HEK293 (cell line): ENCODE results near the gene CPXM2.

Experiments
- CTCF ChIA-PET: fragments of 350-600 bp; formaldehyde crosslinking; extraction: SDS; loops from one replicate; lab custom pipeline; 2021; ENCODE audit warnings: antibody characterized with exemption; lab: Yijun Ruan, JAX
- POLR2A ChIA-PET: fragments of 300-600 bp; formaldehyde crosslinking; extraction: SDS; loops from one replicate; lab custom pipeline; 2020; ENCODE audit warnings: antibody characterized with exemption, inconsistent platforms; lab: Yijun Ruan, JAX
- H3K27ac ChIP-seq: fragments of 200-500 bp; sonication (Bioruptor generic); 2 replicates; pipeline ENCODE4 v1.5.1; 2014; ENCODE audit warnings: low read depth, low read length, control low read depth, inconsistent platforms; ENCODE audit errors: extremely low read depth
- H3K36me3 ChIP-seq, 2 experiments: fragments of 200-500 bp in 1 of 2; sonication (Bioruptor generic) in 1 of 2; 1 replicate in 1 of 2; 2 replicates in 1 of 2; pipeline ENCODE4 v1.5.1; 2014 to 2017; ENCODE audit warnings: inconsistent platforms in 2 of 2, low read length in 2 of 2; ENCODE audit not compliant: control insufficient read depth in 2 of 2, insufficient read depth in 1 of 2
- H3K4me1 ChIP-seq: fragments of 200-500 bp; sonication (Bioruptor generic); 2 replicates; pipeline ENCODE4 v1.5.1; 2014; ENCODE audit warnings: mild to moderate bottlenecking, low read length, inconsistent platforms; ENCODE audit not compliant: control insufficient read depth, insufficient read depth
- H3K4me3 ChIP-seq: 2 replicates; pipeline ENCODE4 v1.5.1; 2011; ENCODE audit warnings: low read depth, mild to moderate bottlenecking, control low read depth, low read length, moderate library complexity
- H3K9me3 ChIP-seq: fragments of 200-500 bp; sonication (Bioruptor generic); 2 replicates; pipeline ENCODE4 v1.5.1; 2014; ENCODE audit warnings: low read depth, low read length, inconsistent platforms; ENCODE audit not compliant: control insufficient read depth, insufficient read depth
- PRDM1 ChIP-seq: fragments of 450-650 bp; formaldehyde crosslinking; IDR thresholded peaks from 2 replicates; pipeline ENCODE4; 2016; ENCODE audit warnings: missing biosample characterization, missing genetic modification characterization
- SETDB1 ChIP-seq: IDR thresholded peaks from one replicate; pipeline ENCODE4 v1.6.1; 2017; ENCODE audit warnings: mild to moderate bottlenecking, low read length, moderate library complexity, mixed read lengths; ENCODE audit not compliant: insufficient read length
- SP3 ChIP-seq: fragments of 450-650 bp; formaldehyde crosslinking; IDR thresholded peaks from 2 replicates; pipeline ENCODE4 v1.5.1; 2016; ENCODE audit warnings: missing biosample characterization, missing genetic modification characterization
- YY2 ChIP-seq: fragments of 450-650 bp; formaldehyde crosslinking; IDR thresholded peaks from 2 replicates; pipeline ENCODE4 v1.5.1; 2016; ENCODE audit warnings: missing biosample characterization, missing genetic modification characterization
- ZBTB17 ChIP-seq: fragments of 450-650 bp; formaldehyde crosslinking; IDR thresholded peaks from 2 replicates; pipeline ENCODE4 v1.5.1; 2016; ENCODE audit warnings: missing biosample characterization, missing genetic modification characterization
- ZBTB21 ChIP-seq: fragments of 450-650 bp; formaldehyde crosslinking; IDR thresholded peaks from 2 replicates; pipeline ENCODE4 v1.5.1; 2017; ENCODE audit warnings: missing biosample characterization, missing genetic modification characterization
- ZBTB7A ChIP-seq: fragments of 450-650 bp; formaldehyde crosslinking; IDR thresholded peaks from 2 replicates; pipeline ENCODE4 v1.5.1; 2016; ENCODE audit warnings: low read depth, missing biosample characterization, missing genetic modification characterization
- ZFP69B ChIP-seq: fragments of 450-650 bp; formaldehyde crosslinking; IDR thresholded peaks from 2 replicates; pipeline ENCODE4 v1.5.1; 2016; ENCODE audit warnings: missing biosample characterization, missing genetic modification characterization
- ZNF157 ChIP-seq: fragments of 450-650 bp; formaldehyde crosslinking; IDR thresholded peaks from 2 replicates; pipeline ENCODE4 v1.5.1; 2016; ENCODE audit warnings: missing biosample characterization, missing genetic modification characterization
- ZNF175 ChIP-seq: fragments of 450-650 bp; formaldehyde crosslinking; IDR thresholded peaks from 2 replicates; pipeline ENCODE4 v1.5.1; 2016; ENCODE audit warnings: missing biosample characterization, missing genetic modification characterization
- ZNF184 ChIP-seq: fragments of 450-650 bp; IDR thresholded peaks from 2 replicates; pipeline ENCODE4 v1.5.1; 2018; ENCODE audit warnings: missing biosample characterization, mild to moderate bottlenecking, missing genetic modification characterization
- ZNF311 ChIP-seq: fragments of 450-650 bp; formaldehyde crosslinking; IDR thresholded peaks from 2 replicates; pipeline ENCODE4 v1.5.1; 2017; ENCODE audit warnings: missing biosample characterization, missing genetic modification characterization, borderline replicate concordance
- ZNF510 ChIP-seq: fragments of 450-650 bp; formaldehyde crosslinking; IDR thresholded peaks from 2 replicates; pipeline ENCODE4 v1.5.1; 2018; ENCODE audit warnings: mild to moderate bottlenecking, missing genetic modification characterization, missing biosample characterization; ENCODE audit not compliant: insufficient replicate concordance
- ZNF521 ChIP-seq: fragments of 450-650 bp; formaldehyde crosslinking; IDR thresholded peaks from 2 replicates; pipeline ENCODE4 v1.5.1; 2017; ENCODE audit warnings: missing biosample characterization, mild to moderate bottlenecking, missing genetic modification characterization
- ZNF585B ChIP-seq: fragments of 450-650 bp; formaldehyde crosslinking; IDR thresholded peaks from 2 replicates; pipeline ENCODE4 v1.5.1; 2016; ENCODE audit warnings: missing biosample characterization, missing genetic modification characterization
- ZNF629 ChIP-seq: fragments of 450-650 bp; formaldehyde crosslinking; IDR thresholded peaks from 2 replicates; pipeline ENCODE4 v1.5.1; 2017; ENCODE audit warnings: missing biosample characterization, missing genetic modification characterization
- ZNF658 ChIP-seq: fragments of 450-650 bp; formaldehyde crosslinking; IDR thresholded peaks from 2 replicates; pipeline ENCODE4; 2016; ENCODE audit warnings: missing biosample characterization, missing genetic modification characterization
- TF ChIP-seq, protein P1 (sequence below): fragments of 450-650 bp; formaldehyde crosslinking; IDR thresholded peaks from 2 replicates; pipeline ENCODE4 v1.5.1; 2016; ENCODE audit warnings: missing biosample characterization, missing genetic modification characterization
- TF ChIP-seq, protein P2 (sequence below): fragments of 450-650 bp; formaldehyde crosslinking; IDR thresholded peaks from 2 replicates; pipeline ENCODE4 v1.5.1; 2016; ENCODE audit warnings: missing biosample characterization, missing genetic modification characterization, borderline replicate concordance
- TF ChIP-seq, protein P3 (sequence below): fragments of 450-650 bp; formaldehyde crosslinking; IDR thresholded peaks from 2 replicates; pipeline ENCODE4 v1.5.1; 2016; ENCODE audit warnings: missing biosample characterization, missing genetic modification characterization
- TF ChIP-seq, protein P4 (sequence below): fragments of 450-650 bp; formaldehyde crosslinking; conservative IDR thresholded peaks from 2 replicates; pipeline ENCODE4 v1.5.1; 2016; ENCODE audit warnings: low read depth, missing biosample characterization, missing genetic modification characterization
- TF ChIP-seq, protein P5 (sequence below): fragments of 450-650 bp; formaldehyde crosslinking; IDR thresholded peaks from 2 replicates; pipeline ENCODE4 v1.5.1; 2016; ENCODE audit warnings: missing biosample characterization, missing genetic modification characterization
- TF ChIP-seq, protein P6 (sequence below): fragments of 450-650 bp; formaldehyde crosslinking; IDR thresholded peaks from 2 replicates; pipeline ENCODE4 v1.5.1; 2016; ENCODE audit warnings: missing biosample characterization, missing genetic modification characterization

The CPXM2 gene

DNA sequence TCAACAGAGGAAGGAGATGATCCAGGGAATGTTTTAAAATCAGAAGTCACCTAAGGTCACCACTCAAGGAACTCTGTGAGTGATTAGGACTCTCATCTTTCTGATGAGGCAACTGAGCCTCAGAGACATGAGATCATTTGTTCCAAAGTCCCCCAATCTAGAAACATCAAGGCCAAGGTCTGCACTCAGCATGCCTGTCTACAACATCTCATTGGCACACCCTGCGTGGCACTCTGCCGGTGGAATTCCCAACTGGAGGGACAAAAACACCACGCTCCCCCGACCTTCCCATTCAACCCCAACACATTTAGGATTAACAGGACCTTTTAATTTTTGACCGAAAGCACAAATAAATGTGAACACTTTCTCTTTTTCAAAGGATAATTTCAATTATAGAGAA is 31.4 kb downstream of the CPXM2 start (continued):
- TF ChIP-seq, protein P1, sequence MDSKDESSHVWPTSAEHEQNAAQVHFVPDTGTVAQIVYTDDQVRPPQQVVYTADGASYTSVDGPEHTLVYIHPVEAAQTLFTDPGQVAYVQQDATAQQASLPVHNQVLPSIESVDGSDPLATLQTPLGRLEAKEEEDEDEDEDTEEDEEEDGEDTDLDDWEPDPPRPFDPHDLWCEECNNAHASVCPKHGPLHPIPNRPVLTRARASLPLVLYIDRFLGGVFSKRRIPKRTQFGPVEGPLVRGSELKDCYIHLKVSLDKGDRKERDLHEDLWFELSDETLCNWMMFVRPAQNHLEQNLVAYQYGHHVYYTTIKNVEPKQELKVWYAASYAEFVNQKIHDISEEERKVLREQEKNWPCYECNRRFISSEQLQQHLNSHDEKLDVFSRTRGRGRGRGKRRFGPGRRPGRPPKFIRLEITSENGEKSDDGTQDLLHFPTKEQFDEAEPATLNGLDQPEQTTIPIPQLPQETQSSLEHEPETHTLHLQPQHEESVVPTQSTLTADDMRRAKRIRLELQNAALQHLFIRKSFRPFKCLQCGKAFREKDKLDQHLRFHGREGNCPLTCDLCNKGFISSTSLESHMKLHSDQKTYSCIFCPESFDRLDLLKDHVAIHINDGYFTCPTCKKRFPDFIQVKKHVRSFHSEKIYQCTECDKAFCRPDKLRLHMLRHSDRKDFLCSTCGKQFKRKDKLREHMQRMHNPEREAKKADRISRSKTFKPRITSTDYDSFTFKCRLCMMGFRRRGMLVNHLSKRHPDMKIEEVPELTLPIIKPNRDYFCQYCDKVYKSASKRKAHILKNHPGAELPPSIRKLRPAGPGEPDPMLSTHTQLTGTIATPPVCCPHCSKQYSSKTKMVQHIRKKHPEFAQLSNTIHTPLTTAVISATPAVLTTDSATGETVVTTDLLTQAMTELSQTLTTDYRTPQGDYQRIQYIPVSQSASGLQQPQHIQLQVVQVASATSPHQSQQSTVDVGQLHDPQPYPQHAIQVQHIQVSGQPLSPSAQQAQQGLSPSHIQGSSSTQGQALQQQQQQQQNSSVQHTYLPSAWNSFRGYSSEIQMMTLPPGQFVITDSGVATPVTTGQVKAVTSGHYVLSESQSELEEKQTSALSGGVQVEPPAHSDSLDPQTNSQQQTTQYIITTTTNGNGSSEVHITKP = no peak
- TF ChIP-seq, protein P2, sequence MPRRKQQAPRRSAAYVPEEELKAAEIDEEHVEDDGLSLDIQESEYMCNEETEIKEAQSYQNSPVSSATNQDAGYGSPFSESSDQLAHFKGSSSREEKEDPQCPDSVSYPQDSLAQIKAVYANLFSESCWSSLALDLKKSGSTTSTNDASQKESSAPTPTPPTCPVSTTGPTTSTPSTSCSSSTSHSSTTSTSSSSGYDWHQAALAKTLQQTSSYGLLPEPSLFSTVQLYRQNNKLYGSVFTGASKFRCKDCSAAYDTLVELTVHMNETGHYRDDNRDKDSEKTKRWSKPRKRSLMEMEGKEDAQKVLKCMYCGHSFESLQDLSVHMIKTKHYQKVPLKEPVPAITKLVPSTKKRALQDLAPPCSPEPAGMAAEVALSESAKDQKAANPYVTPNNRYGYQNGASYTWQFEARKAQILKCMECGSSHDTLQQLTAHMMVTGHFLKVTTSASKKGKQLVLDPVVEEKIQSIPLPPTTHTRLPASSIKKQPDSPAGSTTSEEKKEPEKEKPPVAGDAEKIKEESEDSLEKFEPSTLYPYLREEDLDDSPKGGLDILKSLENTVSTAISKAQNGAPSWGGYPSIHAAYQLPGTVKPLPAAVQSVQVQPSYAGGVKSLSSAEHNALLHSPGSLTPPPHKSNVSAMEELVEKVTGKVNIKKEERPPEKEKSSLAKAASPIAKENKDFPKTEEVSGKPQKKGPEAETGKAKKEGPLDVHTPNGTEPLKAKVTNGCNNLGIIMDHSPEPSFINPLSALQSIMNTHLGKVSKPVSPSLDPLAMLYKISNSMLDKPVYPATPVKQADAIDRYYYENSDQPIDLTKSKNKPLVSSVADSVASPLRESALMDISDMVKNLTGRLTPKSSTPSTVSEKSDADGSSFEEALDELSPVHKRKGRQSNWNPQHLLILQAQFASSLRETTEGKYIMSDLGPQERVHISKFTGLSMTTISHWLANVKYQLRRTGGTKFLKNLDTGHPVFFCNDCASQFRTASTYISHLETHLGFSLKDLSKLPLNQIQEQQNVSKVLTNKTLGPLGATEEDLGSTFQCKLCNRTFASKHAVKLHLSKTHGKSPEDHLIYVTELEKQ (tag by site-specific recombination) = no peak
- no peak for TF ChIP-seq YY2 (tag by site-specific recombination)
- no peak for TF ChIP-seq ZBTB17 (tag by site-specific recombination)
- TF ChIP-seq ZNF311 (tag by site-specific recombination) = no peak
- TF ChIP-seq ZBTB7A (tag by site-specific recombination) = no peak
- TF ChIP-seq, protein P3, sequence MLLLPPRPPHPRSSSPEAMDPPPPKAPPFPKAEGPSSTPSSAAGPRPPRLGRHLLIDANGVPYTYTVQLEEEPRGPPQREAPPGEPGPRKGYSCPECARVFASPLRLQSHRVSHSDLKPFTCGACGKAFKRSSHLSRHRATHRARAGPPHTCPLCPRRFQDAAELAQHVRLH (tag by site-specific recombination) = no peak
- no peak for TF ChIP-seq ZNF510 (tag by site-specific recombination)
- TF ChIP-seq ZNF157 (tag by site-specific recombination) = no peak
- no peak for TF ChIP-seq ZNF175 (tag by site-specific recombination)
- no peak for TF ChIP-seq SP3 (tag by site-specific recombination)

DNA sequence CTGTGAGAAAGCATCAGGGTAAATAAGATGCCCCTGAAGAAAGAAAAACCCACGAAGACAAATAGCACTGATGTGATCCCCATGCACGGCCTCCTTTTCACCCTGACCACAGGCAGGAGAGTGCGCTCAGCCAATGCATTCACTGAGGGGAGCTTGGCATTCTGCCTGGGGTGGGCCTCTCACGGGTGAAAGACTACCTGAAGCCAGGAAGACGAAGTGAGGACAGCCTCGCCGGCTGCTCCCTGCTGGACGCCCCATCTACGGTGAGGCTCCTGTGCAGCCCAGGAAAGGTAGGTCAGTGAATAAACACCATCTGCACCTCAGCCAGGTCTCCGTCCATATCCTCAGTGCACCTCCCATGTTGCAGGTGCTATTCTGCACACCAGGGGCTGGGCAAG is 32.0 kb downstream of the CPXM2 start:
- no peak overlapping the region for H3K4me3 ChIP-seq
- CTCF ChIA-PET = no interaction called here
- POLR2A ChIA-PET = no interaction called here
- TF ChIP-seq ZBTB21 (tag by site-specific recombination) (no peak), SETDB1 (no peak), ZFP69B (no peak), PRDM1 (no peak), ZNF184 (tag by site-specific recombination) (no peak), ZNF658 (tag by site-specific recombination) (no peak), ZNF521 (tag by site-specific recombination) (no peak), ZNF585B (tag by site-specific recombination) (no peak), ZNF629 (tag by site-specific recombination) (no peak)
- TF ChIP-seq, protein P4, sequence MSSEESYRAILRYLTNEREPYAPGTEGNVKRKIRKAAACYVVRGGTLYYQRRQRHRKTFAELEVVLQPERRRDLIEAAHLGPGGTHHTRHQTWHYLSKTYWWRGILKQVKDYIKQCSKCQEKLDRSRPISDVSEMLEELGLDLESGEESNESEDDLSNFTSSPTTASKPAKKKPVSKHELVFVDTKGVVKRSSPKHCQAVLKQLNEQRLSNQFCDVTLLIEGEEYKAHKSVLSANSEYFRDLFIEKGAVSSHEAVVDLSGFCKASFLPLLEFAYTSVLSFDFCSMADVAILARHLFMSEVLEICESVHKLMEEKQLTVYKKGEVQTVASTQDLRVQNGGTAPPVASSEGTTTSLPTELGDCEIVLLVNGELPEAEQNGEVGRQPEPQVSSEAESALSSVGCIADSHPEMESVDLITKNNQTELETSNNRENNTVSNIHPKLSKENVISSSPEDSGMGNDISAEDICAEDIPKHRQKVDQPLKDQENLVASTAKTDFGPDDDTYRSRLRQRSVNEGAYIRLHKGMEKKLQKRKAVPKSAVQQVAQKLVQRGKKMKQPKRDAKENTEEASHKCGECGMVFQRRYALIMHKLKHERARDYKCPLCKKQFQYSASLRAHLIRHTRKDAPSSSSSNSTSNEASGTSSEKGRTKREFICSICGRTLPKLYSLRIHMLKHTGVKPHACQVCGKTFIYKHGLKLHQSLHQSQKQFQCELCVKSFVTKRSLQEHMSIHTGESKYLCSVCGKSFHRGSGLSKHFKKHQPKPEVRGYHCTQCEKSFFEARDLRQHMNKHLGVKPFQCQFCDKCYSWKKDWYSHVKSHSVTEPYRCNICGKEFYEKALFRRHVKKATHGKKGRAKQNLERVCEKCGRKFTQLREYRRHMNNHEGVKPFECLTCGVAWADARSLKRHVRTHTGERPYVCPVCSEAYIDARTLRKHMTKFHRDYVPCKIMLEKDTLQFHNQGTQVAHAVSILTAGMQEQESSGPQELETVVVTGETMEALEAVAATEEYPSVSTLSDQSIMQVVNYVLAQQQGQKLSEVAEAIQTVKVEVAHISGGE (tag by site-specific recombination) = no peak
- TF ChIP-seq, protein P5, sequence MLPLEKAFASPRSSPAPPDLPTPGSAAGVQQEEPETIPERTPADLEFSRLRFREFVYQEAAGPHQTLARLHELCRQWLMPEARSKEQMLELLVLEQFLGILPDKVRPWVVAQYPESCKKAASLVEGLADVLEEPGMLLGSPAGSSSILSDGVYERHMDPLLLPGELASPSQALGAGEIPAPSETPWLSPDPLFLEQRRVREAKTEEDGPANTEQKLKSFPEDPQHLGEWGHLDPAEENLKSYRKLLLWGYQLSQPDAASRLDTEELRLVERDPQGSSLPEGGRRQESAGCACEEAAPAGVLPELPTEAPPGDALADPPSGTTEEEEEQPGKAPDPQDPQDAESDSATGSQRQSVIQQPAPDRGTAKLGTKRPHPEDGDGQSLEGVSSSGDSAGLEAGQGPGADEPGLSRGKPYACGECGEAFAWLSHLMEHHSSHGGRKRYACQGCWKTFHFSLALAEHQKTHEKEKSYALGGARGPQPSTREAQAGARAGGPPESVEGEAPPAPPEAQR (tag by site-specific recombination) = no peak
- TF ChIP-seq, protein P6, sequence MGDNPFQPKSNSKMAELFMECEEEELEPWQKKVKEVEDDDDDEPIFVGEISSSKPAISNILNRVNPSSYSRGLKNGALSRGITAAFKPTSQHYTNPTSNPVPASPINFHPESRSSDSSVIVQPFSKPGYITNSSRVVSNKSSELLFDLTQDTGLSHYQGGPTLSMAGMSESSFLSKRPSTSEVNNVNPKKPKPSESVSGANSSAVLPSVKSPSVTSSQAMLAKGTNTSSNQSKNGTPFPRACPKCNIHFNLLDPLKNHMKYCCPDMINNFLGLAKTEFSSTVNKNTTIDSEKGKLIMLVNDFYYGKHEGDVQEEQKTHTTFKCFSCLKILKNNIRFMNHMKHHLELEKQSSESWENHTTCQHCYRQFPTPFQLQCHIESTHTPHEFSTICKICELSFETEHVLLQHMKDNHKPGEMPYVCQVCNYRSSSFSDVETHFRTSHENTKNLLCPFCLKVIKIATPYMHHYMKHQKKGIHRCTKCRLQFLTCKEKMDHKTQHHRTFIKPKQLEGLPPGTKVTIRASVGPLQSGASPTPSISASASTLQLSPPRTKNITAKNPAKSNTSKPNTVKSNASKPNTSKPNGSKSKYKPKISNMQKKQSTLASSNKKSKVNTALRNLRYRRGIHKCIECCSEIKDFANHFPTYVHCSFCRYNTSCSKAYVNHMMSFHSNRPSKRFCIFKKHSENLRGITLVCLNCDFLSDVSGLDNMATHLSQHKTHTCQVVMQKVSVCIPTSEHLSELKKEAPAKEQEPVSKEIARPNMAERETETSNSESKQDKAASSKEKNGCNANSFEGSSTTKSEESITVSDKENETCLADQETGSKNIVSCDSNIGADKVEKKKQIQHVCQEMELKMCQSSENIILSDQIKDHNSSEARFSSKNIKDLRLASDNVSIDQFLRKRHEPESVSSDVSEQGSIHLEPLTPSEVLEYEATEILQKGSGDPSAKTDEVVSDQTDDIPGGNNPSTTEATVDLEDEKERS (tag by site-specific recombination) = no peak

More for the DNA sequence above, 32.0 kb downstream of the CPXM2 start:
- Histone ChIP-seq H3K4me1 (no peaks in the 10 kb centered on the region), H3K27ac (no peak overlapping the region), H3K9me3 (no peaks in the 10 kb centered on the region), H3K36me3 (no peaks in the 10 kb centered on the region)
